Measurements from ENCODE around the gene RTRAF.

GRCh38 chr14:52015411-52016030, 26.2 kb downstream of the RTRAF start:
- peak in 1 of 6 experiments; percentile 13 for TF ChIP-seq CTCF (IDR thresholded peaks at IDR 0.05)
- no peak for TF ChIP-seq EP300 (IDR thresholded peaks at IDR 0.05)
- TF ChIP-seq POLR2AphosphoS5 (IDR thresholded peaks at IDR 0.05), result no peak

All from upper lobe of left lung (tissue), 4 donors.